ENCODE data around the gene BIRC5.

BIRC5 gene

DNA sequence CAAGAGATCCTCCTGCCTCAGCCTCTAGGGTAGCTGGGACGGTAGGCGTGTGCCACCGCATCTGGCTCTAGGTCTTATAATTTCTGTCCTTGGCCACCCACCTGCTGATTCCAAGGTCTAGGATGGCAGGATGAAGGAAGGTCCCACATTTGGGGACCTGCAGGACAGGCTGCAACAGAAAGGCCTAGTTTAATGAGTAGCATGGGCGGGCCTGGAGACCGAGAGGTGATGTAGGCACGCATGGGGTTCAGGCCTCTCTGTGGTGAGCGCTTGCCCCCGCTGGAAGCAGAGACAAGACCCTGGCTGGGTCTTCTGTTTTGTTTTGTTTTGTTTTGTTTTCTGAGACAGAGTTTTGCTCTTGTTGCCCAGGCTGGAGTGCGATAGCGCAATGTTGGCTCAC lies 51.1 kb downstream of the BIRC5 start:
- TF ChIP-seq, protein P1, sequence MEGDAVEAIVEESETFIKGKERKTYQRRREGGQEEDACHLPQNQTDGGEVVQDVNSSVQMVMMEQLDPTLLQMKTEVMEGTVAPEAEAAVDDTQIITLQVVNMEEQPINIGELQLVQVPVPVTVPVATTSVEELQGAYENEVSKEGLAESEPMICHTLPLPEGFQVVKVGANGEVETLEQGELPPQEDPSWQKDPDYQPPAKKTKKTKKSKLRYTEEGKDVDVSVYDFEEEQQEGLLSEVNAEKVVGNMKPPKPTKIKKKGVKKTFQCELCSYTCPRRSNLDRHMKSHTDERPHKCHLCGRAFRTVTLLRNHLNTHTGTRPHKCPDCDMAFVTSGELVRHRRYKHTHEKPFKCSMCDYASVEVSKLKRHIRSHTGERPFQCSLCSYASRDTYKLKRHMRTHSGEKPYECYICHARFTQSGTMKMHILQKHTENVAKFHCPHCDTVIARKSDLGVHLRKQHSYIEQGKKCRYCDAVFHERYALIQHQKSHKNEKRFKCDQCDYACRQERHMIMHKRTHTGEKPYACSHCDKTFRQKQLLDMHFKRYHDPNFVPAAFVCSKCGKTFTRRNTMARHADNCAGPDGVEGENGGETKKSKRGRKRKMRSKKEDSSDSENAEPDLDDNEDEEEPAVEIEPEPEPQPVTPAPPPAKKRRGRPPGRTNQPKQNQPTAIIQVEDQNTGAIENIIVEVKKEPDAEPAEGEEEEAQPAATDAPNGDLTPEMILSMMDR (IDR thresholded peaks at IDR 0.05) = no peak

GRCh38 chr17:78266231-78266631 lies 52.2 kb downstream of the BIRC5 start:
- TF ChIP-seq, protein P1 (IDR thresholded peaks at IDR 0.05) = no peak

- TF ChIP-seq, protein P1 (IDR thresholded peaks at IDR 0.05) = no peak
Observed at GRCh38 chr17:78266771-78267170, 52.7 kb downstream of the BIRC5 start.

GRCh38 chr17:78267253-78268073 lies 53.4 kb downstream of the BIRC5 start:
- TF ChIP-seq, protein P1 (IDR thresholded peaks at IDR 0.05) = no peak

DNA sequence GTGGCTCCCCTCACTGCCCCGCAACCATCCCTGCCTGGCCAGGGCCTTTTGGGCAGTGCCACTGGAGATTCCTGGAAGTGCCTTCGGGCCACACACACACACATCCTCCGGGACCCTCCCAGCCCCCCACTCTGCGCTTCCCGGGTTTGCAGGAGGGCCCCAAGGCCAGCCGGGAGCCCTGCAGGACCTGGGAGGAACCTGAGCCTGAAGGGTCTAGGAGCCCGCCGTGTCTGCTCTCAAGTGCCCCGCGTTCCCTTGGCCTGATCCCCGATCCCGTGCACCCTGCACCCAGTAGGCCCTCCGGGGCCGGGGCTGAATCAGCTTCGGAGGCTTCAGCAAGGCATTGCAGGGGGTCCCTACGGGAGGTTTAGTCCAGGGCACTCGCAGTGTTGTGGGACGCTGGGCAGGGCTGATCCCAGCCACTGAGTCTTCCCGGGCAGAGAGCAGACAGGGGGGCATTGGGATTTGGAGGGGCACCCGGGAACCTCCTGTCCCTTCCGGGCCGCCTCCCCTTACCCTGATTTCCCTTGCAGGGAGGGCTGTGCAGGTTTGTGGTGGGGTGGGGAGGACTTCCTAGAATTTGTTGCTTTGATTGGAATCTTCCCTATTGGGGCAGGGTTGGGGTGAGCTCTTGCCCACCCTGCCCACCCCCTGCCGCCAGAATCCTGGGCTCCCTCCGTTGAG lies 54.3 kb downstream of the BIRC5 start:
- TF ChIP-seq, protein P1 (IDR thresholded peaks at IDR 0.05) = no peak

DNA sequence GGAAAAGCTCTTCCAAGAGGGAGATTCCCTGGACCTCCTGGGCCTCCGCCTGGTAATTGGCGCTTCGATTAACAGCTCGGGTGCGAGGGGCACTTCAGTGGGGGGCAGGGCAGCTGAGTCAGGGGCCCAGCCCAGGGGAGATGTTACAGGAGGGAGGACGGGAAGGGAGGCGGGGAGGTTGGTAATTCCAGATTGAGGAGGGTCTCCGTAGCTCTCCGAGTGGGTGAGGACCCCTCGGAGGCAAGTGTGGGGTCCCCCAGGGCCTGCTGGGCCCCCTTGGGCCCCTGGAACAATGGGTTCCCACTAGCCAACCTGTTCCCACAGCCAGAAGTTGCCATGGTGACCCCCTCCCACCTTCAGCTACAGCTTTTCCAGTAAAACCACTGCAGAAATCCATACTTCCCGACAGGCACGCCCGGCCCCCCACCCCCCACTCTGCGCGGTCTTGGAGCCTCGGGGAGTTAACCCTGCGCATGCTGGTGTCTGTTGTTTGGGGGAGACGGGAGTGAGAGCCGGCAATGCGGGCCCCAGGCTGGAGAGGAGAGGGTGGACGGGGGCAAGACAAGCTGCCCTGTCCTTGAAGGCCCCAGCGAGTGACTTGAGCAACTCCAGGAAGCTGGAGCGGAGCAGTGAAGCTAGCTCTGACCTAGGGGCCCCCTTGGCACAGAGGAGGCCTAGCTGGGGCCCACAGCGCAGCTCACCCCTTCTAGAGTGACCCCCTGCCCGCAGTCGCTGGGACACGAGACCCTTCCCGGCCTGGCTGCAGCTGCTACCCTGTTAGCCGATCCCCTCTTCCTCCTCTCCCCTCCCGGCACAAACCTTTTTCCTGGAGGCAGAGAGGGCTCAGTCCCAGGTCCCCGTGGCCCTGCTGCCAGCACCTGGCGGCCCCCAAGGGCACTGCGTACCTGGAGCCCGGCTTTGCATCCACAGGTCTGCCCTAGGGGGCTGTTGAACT lies 55.2 kb downstream of the BIRC5 start:
- TF ChIP-seq, protein P1 (IDR thresholded peaks at IDR 0.05) = no peak

DNA sequence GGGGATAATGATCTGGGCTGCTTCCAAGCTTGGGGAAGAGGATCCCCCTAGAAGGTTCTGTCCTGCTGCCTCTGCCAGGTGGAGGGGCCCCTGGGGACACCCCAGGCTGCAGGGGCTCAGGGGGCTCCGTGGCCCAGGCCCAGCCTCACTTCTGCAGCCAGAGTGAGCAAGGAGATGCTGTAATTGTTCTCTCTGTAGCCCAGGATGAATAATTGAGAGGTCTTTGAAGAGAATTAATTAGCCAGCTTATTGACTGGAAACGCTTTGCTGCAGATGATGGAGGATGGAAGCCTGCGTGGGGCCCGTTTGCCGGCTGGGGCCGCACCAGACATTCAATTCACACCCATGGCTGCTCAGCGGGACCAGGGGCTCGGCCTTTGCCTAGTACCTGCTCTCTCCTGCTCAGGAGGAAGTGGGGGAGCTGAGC lies 55.9 kb downstream of the BIRC5 start:
- TF ChIP-seq, protein P1 (IDR thresholded peaks at IDR 0.05) = no peak

Measured in LNCAP (cell line).